GM18511 (cell line): ENCODE data around the gene CREB5.

Source experiments
- ATAC-seq: cut with Tn5 transposase; IDR thresholded peaks from one replicate; pipeline ENCODE4 v1.9.1; 2021; ENCODE audit warnings: mild to moderate bottlenecking, moderate library complexity; ENCODE audit not compliant: unreplicated experiment

Gene CREB5

DNA sequence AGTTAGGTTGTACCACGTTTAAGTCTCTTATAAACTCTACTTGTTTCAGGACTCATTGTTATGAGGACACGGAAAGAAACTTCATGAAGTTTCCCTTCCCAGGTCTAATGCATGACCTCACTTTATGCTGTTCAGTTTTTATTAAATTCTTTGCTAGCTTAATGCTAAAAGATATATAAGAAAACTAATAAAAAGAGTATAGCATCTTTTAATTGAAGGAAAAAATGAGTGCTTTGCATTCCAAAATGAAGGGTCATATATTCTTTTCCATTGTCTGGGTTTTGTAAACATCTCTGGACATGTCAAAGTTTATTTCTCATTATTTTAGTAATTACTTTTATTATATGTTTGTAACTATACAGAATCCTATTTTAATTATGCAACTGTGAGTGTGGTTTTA is 255.8 kb downstream of the CREB5 start:
- ATAC-seq, result no peak

DNA sequence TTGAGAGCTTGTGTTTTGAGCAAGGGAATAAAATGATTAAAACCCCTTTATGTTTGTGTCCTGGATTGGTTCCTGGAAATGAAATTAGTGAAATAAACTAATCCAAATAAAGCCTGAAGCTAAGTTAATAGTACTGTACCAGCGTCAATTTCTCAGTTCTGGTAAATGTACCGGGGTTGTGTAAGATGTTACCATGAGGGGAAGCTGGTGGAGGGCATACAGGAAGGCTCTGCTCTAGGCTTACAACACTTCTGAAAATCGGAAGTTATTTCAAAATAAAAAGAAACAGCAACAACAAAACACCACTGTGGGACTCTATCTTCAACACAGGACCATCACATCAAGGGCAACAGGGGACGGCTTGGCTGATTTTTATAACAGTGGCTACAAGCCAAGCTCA is 257.0 kb downstream of the CREB5 start:
- no peak for ATAC-seq

DNA sequence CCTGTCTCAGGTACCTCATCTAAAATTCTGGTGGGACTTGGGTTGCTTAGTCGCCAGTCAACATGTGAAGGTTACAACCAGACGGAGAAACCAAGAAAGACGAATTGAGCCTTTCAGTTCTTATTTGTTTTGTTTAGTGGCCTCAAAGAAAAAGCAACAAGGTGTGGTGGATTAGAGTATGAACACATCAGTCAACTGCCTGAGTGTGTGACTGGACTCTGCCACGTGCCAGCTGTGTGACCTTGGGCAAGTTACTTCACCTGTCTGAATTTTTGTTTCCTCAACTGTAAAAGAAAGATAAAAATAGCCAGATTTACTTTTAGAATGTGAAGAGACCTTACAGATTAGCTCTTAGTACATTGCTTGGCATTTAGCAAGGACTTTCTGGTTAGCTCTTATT is 259.2 kb downstream of the CREB5 start:
- no peak for ATAC-seq

DNA sequence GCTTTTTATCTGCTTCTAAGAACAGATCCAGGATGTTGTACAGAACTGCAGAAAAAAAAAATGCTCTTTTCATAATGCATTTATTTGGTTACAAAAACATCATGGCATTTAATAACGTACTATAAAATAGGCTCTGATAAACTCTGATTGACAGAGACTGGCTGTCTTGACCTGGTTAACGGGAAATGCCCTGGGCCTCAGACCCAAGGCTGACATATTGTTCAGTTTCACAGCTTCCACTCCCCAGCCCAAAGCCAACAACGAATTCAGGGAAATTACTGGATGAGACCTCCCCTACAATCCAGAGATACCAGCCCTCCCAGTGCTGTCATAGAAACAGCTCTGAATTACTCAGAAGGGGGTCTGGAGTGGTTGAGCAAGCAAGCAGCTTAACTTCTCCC is 260.1 kb downstream of the CREB5 start:
- ATAC-seq, result no peak

DNA sequence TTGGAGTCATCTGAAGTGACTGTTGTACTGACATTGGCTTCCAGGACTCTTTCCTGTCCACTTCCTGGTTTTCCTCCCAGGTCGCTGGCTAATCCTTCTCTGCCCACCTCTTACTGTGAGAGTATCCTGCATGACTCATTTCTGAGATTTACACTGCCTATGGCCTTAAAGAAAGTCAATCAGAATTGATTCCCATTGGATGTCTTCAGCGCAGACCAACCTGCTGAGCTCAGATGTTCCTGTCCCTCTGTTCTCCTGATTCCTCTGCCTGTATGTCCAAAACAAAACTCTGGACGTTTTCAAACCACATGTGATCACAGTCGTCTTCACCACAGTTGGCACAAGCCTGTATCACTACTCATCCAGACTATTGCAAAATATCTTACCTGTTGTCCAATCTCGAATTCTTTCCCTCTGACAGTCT is 262.1 kb downstream of the CREB5 start:
- no peak for ATAC-seq

DNA sequence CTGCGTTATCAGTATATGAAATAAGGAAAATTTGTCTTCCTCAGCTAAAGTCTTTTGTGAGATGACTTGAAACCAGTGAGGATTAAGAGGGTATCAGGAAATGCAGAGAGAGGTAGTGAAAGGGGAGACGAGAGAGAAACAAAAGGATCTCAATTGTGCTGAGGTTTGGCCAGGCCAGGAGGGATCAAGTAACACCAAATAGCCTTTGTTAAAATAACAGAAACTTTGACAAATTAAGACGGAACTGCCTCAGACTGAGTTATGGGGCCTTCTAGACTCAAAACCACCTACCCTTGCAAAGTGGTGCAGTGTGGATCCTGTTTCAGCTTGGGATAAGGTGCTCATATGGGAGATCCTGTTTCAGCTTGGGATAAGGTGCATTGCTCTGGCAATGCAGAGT is 263.1 kb downstream of the CREB5 start:
- no peak for ATAC-seq

DNA sequence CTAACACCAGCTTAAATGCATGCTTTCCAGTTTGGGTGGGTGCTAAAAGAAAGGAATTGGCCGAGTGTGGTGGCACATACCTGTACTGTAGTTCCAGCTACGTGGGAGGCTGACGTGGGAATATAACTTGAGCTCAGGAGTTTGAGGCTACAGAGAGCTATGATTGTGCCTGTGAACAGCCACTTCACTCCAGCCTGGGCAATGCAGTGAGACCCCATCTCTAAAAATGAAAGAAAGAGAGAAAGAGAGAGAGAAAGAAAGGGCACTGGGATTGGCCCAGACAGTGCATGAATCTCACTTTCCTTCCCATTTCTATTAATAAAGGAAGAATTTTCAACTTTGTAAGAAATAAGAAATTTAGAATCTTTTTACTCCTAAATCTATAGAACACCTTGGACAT is 265.4 kb downstream of the CREB5 start:
- ATAC-seq, result no peak

DNA sequence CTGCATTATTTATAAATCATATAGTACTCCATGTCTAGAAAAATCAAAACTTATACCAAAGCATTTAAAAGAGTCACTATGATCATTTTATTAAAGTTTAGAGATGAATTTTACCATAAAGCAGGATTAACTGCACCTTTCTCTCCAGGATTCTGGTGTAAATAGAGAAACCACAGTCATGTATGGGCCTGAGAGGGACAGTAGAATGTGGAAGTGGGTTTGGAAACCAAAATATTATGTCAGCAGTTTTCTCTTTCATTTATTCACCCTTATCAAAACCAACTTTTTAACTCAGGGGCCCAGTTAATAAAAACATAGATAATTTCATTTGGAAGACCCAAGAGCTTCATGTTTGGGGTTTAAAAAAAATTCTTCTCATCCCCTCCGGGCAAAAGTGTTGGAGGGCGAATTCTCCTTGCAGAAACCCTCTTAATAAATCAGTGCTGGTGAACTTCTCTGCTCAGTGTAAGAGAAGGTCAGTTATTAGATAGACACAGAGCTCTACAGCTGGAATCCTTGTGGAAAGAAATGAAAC is 266.2 kb downstream of the CREB5 start:
- ATAC-seq, result no peak

DNA sequence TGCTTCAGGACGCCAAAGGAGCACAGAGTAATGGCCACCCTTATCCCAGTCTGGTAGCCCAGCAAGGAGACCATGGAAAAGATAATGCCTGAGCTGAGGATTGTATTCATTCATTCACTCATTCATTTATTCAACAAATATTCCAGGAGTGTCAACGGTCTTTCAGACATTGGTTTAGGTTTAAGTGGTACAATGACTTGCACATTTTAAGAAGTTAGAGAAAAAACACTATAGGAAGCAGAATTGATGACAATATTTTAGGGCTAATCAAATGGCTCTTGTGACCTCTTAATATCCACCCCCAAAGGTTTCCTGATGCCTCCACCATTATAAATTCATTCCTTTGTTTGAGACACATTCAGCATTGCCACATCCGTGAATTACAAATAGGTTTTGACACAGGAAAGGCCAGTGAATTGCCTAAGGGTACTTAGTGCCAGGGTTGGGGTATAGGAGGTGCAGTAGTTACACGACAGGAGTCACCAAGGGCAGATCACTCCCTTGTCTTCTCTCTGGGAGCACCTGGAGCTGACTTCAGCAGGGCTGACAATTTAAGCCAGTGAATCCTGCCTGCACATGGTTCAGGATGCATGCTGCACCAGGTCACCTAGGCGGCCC is 269.5 kb downstream of the CREB5 start:
- no peak for ATAC-seq

DNA sequence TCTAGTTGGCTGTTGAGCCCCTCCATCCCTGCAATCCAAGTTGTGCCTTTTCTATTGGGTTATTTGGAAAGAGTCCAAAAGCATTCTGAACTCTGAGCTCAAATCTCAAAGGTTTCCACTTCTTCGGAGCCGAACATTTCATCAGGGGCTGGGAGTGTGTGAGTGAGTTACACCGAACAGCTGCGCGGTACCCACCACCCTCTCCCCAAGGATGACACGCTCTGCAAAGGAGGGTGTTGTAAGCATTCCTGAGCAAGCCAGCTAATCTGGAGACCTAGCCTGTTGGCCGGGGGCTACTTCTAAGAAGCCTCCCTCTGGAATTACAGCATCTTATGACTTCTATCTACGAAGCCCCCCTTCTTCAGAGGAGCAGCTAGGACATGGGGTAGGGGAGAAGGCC is 270.5 kb downstream of the CREB5 start:
- no peak for ATAC-seq

DNA sequence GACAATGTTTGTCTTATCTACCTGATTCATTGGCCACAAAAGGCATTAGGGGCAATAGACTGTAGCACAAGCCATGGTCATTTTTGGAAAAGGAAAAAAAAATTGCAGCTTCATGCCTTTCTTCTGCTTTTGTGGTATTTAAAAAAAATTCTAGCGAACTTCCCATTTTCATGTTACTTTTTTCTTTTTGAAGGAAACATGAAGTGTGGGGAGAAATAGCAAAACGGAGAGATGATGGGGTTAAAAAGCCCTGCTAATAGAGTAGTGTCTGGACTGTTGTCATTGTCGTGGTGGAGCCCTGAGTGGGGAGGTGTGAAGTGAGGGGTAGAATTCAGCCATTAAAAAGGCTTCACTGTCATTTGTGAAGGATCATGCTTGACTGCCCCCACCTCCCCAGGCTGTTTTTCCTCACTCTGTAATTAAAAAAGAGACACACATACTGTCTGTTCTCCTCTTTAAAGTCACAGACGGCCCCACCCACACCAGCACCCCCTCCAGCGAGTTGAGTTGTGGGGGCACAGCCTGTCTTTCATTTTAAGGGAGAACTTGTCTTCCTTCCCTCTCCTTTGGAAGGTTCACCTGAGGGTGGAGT is 272.4 kb downstream of the CREB5 start:
- ATAC-seq, result peak; percentile 32

DNA sequence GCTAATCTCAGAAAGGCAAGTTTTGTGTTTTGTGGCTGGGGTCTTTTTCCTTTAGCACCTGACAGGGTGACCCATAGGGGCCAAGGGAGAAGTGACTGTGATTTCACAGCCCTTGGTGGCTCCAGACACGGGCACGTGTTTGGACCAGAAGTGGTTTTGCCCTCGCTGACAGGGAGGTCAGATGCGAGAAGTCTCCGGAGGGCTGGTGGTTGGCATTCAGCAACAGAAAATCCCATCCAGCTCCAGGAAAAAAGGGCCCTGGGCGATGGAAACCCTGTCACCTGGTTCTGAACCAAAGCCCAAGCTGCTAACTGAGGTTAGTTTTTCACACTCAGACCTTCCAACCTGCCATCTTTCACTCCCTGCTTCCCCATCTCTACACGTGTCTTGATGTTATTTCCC is 272.9 kb downstream of the CREB5 start:
- peak; percentile 36 for ATAC-seq

DNA sequence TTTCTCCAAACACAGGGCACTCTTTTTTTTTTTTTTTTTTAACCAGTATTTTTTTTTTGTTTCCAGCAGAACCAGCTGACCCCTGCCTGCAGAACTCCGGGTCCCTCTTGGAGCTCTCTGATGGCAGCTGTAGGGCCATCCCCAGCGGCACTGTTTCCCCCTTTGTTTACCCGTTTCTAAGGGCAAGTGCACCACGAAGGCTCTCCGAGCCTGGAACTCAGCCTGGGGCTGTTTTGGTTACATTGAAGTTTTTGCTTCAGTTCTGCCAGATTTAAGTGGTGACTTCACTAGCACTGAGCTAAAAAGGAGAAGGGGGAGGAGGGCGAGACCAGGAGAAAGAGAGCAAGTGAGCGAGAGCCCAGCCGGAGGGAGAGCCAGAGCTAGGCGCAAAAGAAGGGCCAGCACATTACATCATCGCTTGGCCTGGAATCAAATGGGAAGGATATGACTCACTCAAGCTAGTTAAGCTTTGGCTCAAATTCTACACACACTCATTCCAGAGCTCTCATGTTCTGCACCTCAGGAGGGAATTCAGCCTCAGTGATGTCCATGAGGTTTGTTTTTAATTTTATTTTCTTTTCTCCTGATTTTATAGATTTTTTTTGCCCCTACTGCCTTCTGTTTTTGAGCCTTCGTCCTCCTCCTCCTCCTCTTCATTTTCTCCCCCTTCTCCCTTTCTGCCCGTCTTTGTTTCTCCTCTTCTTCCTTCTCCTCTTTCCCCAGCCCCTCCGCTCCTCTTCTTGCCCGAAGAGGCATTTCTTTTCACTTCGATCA is 273.5 kb downstream of the CREB5 start:
- ATAC-seq, result peak; percentile 69

DNA sequence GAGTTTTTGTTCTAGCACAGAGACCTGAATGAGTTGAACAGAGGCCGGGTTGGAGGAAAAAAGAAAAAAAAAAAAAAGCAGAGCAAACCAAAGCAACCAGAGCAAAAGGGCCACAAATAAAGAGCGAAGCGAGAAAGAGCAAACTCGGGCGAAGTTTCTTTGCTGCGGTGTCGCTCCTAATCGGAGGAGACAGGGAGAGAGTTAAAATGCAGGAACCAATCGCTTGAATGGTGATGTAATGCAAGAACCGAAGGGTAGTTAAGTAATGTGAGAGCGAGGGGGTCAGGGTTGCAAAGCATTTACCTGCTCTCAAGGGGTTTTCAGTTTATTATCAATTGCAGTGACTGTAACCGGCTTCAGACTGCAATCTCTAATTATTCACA is 274.1 kb downstream of the CREB5 start:
- ATAC-seq, result no peak

DNA sequence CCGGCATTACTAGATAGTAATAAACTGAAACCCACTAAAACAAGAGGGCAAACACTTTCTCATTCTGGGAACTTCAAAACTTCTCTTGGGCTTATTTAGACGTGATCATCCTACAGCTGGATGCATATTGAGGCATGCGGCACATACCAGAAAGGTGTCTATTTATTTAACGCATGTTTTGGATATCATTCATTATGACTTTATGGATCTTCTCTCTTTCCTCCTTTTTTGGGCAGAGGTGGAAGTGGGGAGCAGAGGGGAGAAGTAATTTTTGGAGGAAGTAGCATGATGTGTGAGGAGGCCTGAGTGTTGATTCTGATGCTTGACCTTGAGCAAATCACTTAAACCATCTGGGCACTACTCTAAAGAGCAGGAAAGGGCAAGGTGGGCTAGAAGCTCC is 275.2 kb downstream of the CREB5 start:
- no peak for ATAC-seq

DNA sequence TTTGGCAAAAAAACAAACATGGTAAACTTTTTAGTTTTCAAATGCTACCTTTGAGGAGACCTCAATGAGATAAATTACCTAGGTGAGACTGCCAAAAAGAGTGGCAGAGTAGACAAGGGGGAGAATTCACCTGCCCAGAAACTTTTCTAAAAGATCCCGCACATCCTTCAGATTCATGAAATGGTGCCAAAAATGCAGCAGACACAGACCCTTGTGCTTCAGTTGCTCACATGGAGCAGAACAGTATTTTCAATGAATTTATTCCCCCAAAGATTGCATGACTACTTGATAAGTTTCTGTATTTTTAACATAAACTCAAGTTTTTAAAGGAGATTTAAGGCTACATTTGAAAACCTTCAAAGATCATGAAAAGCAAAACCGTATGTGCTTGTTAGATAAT is 275.9 kb downstream of the CREB5 start:
- no peak for ATAC-seq

DNA sequence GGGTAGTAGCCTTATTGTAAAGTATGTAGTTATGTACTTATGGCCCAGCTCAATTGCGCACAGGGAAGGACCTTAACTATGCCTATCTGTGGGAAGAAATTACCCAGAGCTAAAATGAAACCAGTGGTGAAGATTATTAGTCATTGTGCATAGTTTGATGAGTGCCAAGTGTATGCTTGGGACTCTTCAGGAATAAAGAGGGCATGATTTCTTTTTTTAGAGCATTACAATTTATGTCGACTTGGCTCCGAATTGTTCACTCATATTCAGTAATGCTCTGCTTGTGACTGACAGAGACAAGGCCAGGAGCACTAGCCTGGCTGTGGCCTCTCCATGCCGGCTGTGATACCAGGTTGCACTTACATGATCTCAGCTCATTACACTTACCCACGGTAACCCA is 276.3 kb downstream of the CREB5 start:
- no peak for ATAC-seq

DNA sequence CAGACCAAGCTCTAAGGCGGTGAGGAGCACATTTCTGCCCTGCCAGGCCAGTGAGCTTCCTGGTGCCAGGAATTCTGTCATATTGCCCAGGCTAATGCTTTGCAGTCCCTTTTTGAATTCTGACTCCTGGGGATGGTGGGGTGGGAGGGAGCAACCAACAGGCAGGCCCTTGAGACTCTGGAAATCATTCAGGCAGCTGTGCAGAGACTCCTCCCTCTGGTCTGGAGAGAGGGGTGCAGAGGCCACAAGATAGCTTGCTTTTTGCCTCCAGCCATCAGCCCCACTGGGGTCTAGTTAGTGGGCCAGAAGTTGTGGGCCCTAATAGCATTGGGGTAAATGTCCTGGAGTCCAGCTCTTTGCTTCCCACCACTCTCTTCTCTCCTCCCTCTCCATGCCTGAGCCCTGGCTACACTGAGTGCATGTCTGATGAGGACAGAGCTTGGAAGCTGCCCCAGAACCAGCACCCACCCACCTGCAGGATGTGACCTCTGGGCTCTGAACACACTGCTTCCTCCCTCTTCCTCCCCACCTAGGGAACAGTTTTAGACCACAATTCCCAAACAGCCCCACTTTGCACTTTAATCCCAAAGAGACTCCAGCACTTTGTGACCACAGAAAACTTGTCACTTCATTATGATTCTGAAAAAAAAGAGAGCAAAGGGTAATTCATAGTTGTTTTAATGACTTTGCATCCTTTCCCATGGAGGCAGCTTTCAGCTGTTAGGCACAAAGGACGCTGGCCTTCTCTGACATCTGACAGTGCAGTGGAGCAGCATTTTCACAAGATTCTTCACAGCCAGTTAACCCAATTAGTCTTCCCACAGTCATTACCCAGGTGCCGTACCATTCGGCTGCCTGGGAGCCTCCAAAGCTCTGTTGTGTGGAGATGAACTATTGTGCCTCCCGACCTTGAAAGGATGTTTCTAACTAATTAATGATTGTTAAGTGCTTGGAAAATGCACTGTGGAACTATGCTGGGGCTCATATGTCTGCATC is 283.3 kb downstream of the CREB5 start:
- no peak for ATAC-seq

DNA sequence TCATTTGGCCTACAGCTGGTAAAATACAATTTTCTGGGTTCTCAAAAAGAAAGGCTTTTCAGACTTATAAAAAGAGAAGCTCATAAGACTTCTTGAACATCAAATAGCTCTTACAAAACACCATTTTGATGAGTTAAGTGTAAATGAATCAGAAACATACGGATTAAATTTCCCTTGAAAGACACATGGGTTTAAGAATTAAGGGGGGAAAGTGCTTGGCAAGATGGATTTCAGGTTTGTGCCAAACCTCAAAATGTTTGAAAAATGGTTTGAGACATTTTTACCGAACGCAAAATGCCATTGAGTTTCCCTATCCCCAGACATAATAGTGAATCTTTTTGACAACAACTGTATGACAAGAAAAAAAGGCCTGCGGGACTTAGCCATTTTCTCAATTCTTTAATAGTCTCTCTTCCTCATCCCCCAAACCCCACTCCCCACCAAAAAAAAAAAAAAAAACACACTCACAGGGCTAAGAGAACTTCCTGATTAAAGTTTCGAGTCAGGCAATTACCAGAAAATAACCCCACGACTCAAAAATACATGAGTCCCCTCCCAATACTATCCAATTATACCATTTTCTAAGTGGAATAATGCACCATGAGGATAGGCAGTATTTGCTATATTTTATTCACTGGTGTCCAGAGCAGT is 285.7 kb downstream of the CREB5 start:
- no peak for ATAC-seq

DNA sequence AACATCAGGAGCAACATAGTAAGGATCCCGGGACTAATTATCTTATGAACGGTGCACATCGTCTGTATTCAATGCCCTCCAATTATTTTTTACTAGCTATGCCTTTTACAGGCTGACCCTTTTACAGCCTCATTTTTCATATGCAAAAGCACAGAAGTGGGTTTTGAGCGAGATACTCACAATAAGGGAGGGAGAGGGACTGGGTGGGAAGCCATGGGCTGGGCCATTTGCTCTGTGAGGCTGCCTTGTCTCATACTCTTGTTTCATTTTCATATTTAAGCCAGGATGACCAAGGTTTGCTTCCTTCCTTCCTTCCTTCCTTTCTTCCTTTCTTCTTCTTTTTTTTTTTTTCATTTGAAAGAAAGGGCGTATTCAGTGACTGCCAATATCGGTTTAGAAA is 286.5 kb downstream of the CREB5 start:
- ATAC-seq, result no peak
